HG03103 (cell line): ENCODE results near the gene ATG101.
A peak's percentile ranks its signal among the peaks of the same experiment; 100 is the strongest.
"Not testable (repeated sequence)": the region's sequence is repeated elsewhere in the genome, so short reads cannot be mapped to it uniquely, and the experiment has no call there.

ENCODE experiments used
- ATAC-seq: cut with Tn5 transposase; IDR thresholded peaks from one replicate; pipeline ENCODE4 v1.9.1; 2021; ENCODE audit warnings: low read depth; ENCODE audit not compliant: unreplicated experiment

ATG101 gene

DNA sequence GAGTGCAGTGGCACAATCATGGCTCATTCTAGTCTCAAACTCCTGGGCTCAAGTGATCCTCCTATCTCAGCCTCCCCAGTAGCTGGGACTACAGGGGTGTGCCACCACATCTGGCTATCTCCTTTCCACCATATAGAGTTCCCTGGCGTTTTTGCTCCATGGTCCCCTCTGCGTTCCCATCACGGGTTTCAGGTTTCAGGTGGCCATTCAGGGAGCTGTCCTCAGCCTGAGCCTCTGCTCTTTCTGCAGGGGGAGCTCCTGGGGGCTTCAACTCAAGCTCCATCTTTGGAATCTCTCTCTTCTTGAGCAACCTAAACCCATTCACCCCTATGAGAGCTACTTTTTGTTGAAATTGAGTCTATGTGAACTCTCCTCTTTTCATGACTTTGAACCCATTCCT, 21.3 kb downstream of the ATG101 start:
- ATAC-seq, result no peak

DNA sequence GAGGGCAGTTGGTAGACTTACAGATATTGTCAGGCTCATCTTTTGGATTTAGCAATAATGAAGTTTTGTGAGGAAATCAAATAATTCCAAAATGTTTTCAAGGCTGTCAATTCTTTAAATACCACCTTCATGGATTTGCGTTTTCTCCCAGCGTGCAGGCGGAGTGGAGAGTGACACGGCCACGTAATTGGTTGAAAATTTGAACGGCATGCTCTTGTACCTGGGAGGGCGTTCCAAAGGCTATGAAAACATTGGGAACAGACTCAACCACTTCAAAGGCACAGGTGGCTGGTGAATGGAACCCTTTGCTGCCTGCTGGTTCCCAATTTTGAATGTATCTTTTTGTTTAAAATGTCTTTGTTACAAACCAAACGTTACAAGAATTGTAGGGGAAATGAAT, 22.1 kb downstream of the ATG101 start:
- ATAC-seq, result no peak

DNA sequence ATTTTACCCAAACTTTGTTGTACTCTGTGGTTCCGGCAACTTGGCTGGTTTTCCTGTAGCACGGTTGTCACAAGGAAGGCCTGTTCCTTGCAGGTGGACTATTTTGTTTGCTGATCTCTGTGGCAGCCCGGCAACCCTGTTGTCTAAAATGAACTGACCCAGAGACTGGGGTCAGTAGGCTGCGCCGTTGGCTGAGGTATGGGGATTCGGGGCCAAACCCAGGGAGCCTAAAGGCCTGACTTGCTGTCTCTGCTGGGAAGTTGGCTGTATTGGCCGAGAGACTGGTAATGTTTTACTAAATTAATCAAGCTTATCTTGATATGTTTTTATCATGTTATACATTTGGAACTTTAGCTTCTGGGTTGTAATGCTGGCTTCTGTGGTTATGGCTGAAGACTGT, 23.6 kb downstream of the ATG101 start:
- ATAC-seq, result no peak

DNA sequence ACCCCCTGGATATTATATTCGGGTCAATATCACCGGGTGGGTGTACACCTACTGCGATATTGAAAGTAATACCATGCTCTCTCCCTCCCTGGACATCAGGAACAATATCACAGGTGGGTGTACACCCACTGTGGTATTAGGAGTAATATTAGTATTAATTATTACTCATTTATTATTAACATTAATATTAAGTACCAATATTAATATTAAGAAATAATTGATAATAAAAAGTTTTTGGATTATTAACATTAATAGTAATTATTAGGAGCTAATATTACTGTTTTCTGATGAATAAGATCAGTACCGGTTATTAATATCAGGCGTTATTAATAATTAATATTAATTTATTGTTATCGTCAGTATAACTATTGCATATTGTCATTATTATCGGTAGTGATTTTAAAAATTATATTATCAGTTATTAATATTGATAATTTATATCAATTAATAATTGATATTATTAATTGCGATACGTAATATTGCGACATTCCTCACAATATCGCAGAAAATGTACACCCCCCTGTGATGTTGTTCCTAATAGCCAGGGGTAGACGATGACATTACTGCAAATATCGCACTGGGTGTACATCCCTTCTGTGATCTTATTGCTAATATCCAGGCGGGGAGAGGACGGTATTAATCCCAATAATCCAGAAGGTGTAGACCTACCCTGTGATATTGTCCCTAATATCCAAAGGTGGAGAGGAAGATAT, 26.7 kb downstream of the ATG101 start:
- ATAC-seq, result no peak

DNA sequence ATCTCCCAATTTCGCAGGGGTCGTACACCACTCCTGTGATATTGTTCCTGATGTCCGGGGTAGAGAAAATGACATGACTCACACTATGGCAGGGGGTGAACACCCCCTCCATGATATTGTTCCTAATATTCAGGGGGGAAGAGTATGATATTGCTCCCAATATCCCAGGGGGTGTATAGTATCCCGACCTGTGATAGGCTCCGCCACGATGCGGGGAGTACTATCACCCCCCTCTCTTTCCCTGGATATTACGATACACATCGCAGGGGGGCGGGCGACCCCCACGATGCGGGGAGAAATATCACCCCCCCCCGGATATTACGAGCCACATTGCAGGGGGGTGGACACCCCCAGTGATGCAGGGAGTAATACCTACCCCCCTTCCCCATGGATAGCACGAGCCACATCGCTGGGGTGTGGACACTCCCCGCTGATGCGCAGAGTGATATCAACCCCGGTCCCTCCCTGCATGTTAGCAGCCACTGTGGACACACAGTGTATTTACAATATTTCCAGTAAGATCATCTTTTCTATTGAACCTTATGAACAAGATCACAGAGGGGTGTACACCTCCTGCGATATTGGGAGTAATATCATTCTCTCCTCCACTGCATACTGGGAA, 27.4 kb downstream of the ATG101 start:
- no peak for ATAC-seq

DNA sequence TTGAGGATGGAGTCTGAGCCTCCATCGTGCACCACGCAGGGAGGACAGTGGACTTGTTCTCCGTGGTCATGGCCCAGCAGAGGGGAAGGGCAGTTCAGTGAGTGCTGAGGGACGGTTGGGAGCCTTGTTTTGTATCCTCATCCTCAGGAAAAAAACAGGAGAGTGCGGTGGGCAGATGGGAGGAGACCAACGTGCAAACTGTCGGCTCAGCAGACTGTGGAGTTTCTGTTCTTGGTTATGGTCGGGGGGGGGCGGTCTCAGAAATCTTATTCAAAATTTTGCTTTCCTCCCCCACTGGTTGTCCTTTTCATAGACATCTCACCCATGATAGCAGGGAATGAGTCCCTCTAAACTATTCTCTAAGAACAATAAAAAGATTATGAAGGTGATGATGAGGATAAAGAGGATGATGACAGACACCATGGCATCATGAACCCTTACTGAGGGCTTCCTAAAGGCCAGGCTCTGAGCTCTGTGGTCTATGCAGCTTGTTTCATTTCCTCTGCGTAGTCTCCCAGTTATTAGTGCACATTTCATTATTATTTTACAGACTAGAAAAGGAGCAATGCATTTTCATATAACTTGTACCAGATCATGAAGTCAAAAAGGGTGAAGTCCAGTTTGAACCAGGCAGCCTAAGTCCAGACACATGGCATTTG, 34.8 kb downstream of the ATG101 start:
- ATAC-seq, result not testable (repeated sequence)

DNA sequence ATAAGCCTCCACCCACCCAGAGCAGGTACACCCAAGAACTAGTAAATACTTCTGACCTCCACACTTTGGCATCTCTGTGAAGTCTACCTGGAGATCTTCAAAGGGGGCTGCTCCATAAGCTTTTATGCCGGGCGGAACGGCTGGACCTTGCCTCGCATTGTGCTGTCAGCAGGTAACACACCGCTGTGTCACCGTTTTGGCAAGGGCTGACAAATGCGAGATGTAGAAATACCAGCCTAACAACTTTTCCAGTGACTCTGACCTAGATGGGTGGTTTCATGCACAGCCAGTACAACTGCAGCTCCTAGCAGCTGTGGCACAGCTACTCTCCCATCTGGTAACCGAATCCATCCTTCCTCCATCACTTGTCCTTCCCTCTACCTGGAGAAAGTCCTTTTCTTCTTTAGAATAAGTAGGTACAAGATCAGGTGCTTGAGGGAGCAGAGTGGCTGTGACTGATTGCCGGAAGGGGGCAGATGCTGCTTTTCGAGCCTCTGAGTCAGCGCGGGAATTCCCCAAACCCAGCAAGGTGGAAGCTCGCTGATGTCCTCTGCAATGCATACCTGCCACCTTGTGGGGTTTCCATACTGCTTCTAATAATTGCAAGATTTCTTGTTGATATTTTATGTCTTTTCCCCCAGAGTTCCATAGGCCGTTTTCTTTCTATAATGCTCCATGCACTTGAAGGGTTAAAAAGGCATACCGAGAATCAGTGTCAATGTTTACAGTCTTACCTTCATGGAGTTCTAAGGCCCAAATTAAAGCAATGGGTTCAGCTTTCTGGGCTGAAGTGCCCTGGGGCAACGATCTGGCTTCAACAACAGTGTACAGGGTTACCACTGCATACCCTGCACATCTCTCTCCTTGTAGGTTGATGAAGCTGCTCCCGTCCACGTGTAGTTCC, 46.7 kb downstream of the ATG101 start:
- not testable (repeated sequence) for ATAC-seq

DNA sequence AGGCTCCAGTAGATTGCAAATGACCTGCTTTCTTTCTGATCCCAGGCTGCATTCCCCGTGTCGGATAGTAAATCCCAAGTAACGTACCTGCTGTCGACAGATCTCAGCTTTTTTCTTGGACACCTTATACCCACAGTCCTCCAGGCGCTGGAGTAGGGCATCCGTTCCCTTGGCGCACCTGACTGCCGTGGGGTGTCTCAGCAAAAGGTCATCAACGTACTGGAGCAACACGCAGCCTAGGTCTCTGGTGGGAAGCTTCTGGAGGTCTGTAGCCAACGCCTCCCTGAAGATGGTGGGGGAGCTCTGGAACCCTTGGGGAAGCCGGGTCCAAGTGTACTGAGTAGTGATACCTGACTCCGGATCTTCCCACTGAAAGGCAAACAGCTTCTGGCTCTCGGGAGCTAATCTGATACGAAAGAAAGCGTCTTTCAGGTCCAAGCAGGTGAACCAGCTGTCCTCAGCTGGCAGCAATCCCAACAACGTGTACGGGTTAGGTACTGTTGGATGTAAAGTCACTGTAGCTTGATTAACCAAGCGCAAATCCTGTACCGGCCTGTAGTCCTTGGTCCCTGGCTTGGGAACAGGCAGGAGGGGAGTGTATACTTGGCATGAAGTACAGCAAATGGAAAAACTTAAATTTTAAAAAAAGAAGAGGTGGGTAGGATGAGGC, 48.2 kb downstream of the ATG101 start:
- ATAC-seq, result peak; percentile 10

DNA sequence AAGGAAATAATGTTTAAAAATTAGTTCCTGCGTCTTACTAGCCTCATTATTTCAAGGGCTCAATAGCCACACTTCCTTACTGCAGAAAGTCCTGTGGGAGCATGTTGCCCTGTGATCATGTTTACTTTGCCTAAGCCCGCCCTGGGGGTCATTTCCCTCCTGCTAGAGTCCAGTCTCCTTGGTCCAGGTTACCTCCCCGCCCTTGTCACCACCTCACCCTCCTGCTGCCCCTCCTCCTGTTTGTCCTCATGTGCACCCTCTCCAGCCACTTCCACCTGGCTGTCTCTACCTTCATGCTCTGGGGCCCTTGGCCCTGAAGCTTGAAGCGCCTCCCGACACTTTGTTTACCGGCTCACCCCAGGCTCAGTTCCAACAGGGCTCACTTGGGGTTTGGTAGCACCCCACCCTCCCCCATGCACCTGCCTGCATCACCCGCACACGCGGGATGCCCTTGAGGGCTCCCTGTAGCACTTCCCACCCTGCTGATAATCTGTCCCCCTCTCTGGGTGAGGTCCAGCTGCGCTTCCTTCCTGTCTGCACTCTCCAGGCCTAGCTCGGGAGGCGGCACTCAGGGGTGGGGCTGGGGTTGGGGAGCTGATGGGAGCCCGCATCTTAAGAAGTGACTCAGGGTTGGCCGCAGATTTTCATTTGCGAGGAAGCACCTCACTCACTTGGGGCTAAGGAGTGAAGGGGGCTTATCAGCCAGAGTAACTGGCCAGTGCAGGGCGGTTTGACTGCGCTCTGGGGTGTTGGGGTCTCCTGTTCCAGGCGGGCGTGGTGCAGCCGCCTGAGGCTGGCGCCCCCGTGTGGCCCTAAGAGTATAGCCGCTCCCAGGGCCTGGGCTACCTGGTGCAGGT, 49.8 kb downstream of the ATG101 start:
- peak; percentile 37 for ATAC-seq

DNA sequence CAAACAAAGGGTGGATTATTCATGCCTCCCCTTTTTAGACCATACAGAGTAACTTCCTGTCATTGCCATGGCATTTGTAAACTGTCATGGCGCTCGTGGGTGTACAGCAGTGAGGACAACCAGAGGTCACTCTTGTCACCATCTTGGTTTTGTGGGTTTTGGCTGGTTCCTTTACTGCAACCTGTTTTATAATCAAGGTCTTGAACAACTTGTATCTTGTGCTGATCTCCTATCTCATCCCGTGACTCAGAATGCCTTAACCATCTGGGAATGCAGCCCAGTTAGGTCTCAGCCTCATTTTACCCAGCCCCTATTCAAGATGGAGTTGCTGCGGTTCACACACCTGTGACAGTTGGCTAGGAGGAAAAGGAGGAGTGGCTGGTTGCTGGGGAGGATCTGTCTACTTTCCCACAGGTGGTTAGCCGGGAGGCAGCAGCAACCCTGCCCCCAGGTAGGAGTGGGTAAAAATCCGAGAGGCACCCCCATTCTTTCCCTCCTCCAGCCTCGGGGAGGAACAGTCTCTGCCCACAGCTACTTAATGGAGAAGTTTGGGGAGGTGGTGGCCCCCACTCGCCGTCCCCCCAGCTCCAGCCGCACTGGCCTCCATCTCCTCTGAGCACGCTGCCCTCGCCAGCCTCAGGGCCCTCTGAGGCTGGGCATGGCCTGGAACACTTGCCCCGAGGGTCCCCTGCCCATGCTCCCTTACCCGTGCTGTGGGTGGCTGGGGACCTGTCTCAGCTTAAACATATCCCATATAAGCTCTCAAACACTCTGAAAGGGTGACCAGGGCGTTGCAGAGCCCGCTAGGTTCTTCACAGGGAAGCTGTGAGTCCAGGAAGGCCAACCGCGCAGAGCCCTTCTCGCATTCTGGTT, 51.4 kb downstream of the ATG101 start:
- ATAC-seq, result no peak

DNA sequence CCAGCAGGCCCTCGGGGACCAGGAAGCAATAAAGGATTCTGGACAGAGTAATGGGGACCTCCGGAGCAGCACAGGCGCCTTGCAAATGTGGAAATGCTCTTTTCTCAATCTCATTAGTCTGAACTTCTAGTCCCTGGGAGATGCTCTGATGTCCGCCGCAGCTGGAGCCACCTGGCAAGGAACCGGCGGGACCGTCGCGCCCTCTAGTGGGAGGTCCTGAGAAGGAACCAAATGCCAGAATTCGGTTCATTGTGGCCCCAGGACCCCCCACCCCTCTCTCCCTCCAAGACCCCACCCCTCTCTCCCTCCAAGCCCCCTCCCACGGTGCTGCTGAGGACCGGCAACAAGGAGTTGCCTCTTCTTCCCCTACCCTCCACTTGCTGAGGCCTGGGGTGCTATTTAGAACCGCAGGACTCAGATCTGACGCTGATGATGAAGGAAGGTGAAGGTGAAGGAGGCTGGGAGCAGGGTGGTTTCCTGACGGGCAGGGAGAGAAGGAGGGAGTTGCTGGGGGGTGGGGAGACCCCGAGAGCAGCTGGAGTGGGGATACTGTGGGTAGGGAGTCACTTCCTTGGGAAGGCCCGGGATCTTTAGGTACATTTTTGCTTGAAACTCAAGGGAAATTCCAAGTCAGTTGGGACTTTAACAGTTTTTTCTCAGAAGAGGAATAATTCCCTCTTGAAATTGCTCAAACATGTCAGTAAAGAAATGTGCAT, 52.2 kb downstream of the ATG101 start:
- ATAC-seq, result no peak

DNA sequence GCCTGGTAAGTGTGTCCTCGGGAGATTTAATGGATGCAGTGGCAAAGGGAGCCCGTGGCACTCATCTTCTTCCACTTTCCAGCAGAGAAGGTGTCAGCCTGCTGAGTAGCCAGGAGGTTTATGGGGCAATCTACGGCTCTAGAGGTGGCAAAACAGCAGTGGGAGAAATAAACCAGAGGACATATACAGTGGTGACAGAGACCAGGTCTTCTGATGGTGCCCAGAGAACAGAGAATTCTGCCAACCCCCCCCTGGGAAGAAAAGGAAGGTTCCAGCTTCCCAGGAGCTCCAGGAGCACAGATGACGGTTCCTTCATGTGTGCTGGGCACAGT, 52.7 kb downstream of the ATG101 start:
- ATAC-seq, result no peak

DNA sequence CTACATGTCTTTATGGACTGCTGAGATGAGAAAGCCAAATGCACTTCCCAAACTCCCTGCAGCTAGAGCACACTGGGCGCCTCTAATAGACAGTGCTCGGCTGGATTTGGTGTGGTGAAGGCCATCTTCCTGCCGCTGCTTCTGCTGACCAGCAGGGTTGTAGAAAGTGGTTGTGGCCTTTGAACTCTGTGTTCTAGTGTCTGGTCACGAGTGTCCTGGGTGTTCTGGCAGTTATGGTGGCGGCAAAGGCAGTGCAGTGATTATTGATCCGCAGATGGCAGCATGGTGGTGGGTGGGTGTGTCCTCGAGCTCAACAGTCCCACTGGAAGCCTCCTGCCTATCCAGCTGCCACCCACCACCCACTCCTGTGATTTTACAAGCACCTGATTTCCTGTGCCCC, 53.1 kb downstream of the ATG101 start:
- ATAC-seq, result no peak

DNA sequence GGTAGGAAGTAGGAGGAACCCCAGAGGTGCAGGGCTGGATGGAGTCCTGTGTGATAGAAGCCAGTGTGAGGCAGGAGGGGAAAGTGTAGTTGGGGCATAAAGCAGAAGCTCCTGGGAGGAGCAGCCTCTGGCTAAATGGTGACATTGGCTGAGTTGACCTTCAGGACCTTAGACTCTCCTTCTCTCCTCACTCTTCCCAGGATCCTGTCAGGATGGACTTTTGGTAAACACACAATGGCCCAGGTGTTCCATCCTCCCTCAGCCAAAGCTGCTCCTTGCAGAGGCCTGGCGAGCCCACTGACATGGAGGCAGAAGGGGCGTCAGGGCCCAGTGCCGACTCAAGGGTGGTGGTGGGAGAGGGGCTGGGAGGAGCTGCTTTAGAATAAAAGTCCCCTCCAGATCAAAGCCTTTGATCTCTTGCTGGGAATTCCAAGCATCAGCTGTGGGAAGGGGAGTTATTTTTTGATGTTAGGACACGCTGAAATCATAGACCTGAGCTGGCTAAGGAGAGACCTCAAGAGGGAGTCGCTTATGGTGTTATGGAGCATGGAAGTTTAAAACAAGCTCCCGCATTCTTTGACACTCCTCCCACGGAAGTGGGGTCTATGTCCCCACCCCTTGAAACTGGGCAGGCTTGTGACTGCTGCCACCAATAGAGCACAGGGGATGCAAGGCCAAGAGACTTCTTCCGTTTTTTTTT, 53.9 kb downstream of the ATG101 start:
- no peak for ATAC-seq

DNA sequence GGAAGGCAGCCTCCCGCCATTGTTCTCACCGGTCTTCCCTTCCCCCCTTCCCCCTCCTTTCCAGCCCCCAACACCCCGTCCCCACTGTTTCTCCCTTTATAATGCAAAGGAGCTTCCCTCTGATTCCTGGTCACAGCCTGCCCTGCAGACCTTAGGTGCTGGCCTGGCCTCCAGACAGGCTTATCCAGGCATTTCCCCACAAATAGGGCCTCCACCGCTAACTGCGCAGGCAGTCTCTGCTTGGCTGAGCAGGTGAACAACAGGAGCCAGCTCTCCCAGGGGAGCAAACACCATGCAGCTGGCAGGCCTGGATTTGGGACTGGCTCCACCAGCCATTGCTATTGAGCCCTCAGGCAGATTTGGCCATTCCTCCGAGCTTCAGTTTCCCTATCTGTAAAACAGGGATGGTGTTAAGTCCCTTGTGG, 55.7 kb downstream of the ATG101 start:
- no peak for ATAC-seq

DNA sequence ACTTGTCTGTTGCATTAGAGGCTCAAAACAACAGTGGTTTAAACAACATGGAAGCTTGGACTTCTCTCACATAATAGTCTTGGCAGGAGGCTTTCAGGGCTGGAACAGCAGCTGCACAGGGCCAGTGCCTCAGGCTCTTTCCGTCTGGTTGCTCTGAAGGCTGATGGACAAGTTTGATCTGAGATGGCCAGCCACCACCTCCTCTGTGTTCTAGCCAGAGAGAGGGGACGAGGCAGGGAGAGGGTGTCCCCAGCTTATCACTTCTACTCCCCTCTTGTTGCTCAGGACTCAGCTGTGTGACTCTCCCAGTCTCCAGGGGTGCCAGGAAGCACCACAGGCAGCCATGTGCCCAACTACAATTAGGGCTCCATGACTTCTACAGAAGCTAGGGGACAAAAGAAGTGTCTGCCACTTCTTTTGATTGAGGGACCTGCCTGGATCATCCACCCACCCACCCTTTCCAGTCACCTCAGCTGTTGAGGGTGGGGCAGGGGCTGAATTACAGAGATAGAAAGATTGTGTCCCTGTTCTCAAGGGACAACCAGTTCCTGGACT, 56.3 kb downstream of the ATG101 start:
- no peak for ATAC-seq
